HFF-Myc (cell line): ENCODE measurements around the gene FAM53B.

ENCODE experiments used
- DNase-seq: peaks from one replicate; pipeline ENCODE4 v3.0.0-alpha.2; 2011; ENCODE audit warnings: low read depth; ENCODE audit errors: extremely low read depth
- H3K4me3 ChIP-seq: replicated peaks from 2 replicates; pipeline ENCODE4 v1.5.1; 2011; ENCODE audit warnings: low read depth, mild to moderate bottlenecking, control low read depth, low read length
- TF ChIP-seq, protein P1 (sequence below): IDR thresholded peaks from 2 replicates; pipeline ENCODE4 v1.5.1; 2012; ENCODE audit warnings: mild to moderate bottlenecking, low read depth, low read length, control low read depth; ENCODE audit errors: missing control alignments

Gene FAM53B

DNA sequence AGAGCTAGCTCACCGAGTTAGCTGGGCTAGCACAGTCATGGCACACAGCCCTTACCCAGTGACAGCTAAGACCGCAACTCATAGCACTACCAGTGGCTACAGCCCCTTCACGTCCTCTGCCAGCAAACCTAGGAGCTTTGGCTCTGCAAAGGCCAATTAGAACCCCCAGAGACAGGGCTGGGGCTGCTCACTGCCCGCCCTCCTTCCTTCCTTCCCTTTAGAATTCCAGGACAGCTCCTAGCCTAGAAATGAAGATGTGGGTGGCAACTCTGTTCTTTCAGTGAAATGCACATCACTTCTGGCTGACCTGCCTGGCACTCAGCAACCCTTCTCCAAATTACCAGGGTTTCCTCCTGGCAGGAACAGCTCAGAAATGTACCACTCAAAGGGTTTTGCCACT, 99.9 kb downstream of the FAM53B start:
- H3K4me3 ChIP-seq = no peak overlapping the region
- no peak for DNase-seq
- TF ChIP-seq, protein P1, sequence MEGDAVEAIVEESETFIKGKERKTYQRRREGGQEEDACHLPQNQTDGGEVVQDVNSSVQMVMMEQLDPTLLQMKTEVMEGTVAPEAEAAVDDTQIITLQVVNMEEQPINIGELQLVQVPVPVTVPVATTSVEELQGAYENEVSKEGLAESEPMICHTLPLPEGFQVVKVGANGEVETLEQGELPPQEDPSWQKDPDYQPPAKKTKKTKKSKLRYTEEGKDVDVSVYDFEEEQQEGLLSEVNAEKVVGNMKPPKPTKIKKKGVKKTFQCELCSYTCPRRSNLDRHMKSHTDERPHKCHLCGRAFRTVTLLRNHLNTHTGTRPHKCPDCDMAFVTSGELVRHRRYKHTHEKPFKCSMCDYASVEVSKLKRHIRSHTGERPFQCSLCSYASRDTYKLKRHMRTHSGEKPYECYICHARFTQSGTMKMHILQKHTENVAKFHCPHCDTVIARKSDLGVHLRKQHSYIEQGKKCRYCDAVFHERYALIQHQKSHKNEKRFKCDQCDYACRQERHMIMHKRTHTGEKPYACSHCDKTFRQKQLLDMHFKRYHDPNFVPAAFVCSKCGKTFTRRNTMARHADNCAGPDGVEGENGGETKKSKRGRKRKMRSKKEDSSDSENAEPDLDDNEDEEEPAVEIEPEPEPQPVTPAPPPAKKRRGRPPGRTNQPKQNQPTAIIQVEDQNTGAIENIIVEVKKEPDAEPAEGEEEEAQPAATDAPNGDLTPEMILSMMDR = no peak

GRCh38 chr10:124643330-124644009, 100.7 kb downstream of the FAM53B start:
- TF ChIP-seq, protein P1 = no peak
- no peak overlapping the region for H3K4me3 ChIP-seq
- no peak for DNase-seq

DNA sequence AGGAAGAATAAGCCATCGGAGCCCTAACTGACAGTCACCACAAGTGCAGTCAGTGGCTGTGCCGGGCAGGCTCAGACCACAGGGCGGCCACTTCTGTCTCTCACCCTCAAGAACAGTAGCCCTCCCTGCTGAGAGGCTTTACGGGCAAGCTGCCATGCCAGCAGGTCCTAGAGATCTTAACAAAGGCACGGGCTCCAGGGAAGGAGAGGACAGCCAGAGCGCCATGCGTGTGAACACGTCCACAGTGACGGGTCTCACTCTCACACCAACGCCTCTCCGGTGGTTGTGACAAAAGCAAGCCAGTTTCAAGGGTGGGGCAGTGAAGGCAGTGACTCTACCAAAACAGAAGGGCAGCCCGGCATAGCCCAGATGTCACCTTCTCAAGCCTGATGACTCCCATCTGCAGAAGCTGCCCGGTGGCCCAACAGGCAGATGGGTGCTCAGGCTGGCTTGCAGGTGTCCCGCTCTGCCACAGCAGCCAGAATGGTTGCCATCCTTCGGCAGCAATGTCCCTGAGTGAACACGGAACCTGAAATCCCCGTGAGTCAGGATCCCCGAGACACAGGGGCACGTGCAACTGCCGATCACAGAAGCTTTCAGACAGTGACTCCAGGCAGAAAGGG, 102.0 kb downstream of the FAM53B start:
- TF ChIP-seq, protein P1 = no peak
- no peak for DNase-seq
- no peak overlapping the region for H3K4me3 ChIP-seq

DNA sequence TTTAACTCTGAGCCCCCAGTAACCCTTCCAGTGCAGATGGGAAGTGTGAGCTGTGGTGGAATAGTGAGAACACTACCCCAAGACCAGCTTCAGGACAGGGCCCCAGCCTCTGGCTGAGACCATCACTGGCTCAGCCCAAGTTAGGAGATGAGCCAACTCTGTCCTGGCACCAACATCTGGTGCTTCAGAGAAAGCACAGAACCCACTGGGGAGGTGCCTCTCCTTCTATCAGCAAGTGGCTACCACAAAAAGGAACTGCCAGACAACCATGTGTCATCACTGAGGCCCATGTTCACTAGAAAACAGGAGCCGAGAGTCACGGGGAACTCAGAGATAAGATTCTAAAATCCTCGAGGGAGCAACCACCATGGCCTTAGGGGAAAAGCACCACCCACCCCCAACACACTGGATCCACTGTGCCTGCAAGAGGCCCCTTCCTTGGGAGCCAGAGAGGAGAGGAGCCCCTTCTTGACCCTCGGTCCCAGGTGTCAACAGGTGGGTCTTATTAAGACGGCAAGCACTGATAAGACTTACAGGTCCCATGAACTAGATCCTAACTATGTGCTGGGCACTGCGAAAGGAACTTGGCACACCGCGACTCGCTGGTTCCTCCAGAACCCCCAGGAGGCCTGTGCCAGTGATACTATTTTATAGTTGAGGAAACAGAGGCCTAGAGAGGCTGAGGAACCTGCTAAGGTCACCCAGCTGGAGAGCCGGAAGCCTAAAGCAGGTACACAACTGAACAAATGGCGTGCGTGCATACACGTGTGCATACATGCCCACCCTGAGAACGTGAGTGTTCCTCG, 102.7 kb downstream of the FAM53B start:
- DNase-seq = no peak
- TF ChIP-seq, protein P1 = no peak
- no peak overlapping the region for H3K4me3 ChIP-seq

DNA sequence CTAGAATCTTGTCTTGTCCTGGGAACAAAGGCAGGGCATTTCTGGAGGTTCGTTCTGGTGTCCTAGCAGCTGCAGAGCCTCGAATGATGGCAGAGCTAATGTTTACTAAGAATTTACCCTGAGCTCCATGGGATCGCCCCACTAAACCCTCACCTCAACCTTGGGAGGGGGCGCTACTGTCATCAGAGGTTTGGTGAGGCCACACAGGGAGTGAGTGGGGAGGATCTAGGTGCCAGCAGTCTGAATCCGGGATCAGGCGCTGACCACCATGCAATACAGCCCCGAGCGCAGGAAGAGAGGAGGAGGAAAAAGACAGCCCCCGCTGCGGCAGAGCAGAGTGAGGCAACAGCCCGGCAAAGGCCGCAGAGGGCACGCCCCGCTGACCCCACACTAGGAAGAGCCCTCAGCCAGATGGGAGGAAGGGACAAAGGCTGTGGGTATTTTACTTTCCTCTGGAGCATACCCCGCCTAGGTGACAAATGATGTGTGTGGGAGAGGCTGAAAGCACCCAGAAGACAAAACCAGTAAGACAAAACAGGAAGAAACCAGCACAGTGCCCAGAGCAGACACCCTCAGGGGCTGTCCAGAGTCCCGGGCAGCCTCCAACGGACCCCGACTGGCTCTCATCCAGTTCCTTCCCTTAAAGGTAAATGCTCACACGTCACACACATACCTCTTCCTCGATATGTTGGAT, 103.5 kb downstream of the FAM53B start:
- H3K4me3 ChIP-seq = no peak overlapping the region
- TF ChIP-seq, protein P1 = no peak
- DNase-seq = no peak

DNA sequence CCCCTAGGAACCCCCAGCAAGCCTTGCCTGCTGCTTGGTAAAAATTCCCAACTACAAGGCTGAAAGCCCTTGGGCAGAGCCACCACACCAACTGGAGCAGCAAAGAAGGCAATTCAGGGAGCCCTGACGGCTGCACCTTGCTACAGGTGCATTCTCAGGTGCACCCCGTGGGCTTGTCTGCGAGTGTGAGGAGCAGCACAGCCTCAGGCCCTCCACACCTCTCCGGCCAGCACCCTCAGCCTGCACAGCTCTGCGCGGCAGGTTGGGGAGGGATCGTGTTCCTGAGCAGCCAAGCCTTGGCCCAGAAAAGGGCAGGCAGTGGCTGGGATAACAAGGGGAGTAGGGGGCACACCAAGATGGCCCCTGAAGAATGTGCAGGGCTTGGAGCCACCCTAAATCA, 104.1 kb downstream of the FAM53B start:
- no peak overlapping the region for H3K4me3 ChIP-seq
- no peak for DNase-seq
- TF ChIP-seq, protein P1 = no peak
